Measurements from ENCODE around the gene FKBP14. TPM values are rescaled to one million over a fixed set of nuclear protein-coding genes. Genes with fewer than 3 reads are reported as not detected.
"Not testable (repeated sequence)": the region's sequence is repeated elsewhere in the genome, so short reads cannot be mapped to it uniquely, and the experiment has no call there.

The FKBP14 gene
- total RNA-seq, 1 experiment from 2014 or later: 73.1 TPM

GRCh38 chr7:29989257-29989995, 37.1 kb downstream of the FKBP14 start, which contains the start of gene SCRN1:
Gene SCRN1, minus strand, starts transcription at chr7:29989801. Its CDS starts 20,734 bp downstream, at chr7:29969067.
- peak; percentile 48 for DNase-seq (ENCODE audit: low spot score)

GRCh38 chr7:29988424-29989256, 37.9 kb downstream of the FKBP14 start:
- DNase-seq (ENCODE audit: low spot score): peak; percentile 96

- DNase-seq (ENCODE audit: low spot score): peak; percentile 98
Observed at GRCh38 chr7:29987811-29988317, 38.6 kb downstream of the FKBP14 start.

GRCh38 chr7:29987083-29987482, 39.4 kb downstream of the FKBP14 start:
- peak; percentile 58 for DNase-seq (ENCODE audit: low spot score)

GRCh38 chr7:29980151-29980550, 46.4 kb downstream of the FKBP14 start:
- no peak for DNase-seq (ENCODE audit: low spot score)

GRCh38 chr7:29977886-29978651, 48.4 kb downstream of the FKBP14 start:
- DNase-seq (ENCODE audit: low spot score): no peak

- DNase-seq (ENCODE audit: low spot score): no peak
Observed at GRCh38 chr7:29976673-29977415, 49.7 kb downstream of the FKBP14 start.

GRCh38 chr7:29976266-29976665, 50.2 kb downstream of the FKBP14 start:
- no peak for DNase-seq (ENCODE audit: low spot score)

- no peak for DNase-seq (ENCODE audit: low spot score)
Observed at GRCh38 chr7:29975561-29975960, 50.9 kb downstream of the FKBP14 start.

- DNase-seq (ENCODE audit: low spot score): no peak
Observed at GRCh38 chr7:29974286-29974685, 52.2 kb downstream of the FKBP14 start.

- DNase-seq (ENCODE audit: low spot score): no peak
Observed at GRCh38 chr7:29972315-29972669, 54.2 kb downstream of the FKBP14 start.

- DNase-seq (ENCODE audit: low spot score): no peak
Observed at GRCh38 chr7:29971566-29972314, 54.8 kb downstream of the FKBP14 start.

- peak; percentile 48 for DNase-seq (ENCODE audit: low spot score)
Observed at GRCh38 chr7:29970158-29970557, 56.3 kb downstream of the FKBP14 start.

GRCh38 chr7:29969738-29970137, 56.8 kb downstream of the FKBP14 start:
- no peak for DNase-seq (ENCODE audit: low spot score)

GRCh38 chr7:29968683-29969395, 57.7 kb downstream of the FKBP14 start:
- DNase-seq (ENCODE audit: low spot score): peak; percentile 84

- no peak for DNase-seq (ENCODE audit: low spot score)
Observed at GRCh38 chr7:29965030-29965429, 61.5 kb downstream of the FKBP14 start.

GRCh38 chr7:29962035-29962434, 64.5 kb downstream of the FKBP14 start:
- no peak for DNase-seq (ENCODE audit: low spot score)

- not testable (repeated sequence) for DNase-seq (ENCODE audit: low spot score)
Observed at GRCh38 chr7:29961611-29962010, 64.9 kb downstream of the FKBP14 start.

Measured in H4 (cell line).